K562 (cell line): Measurements from ENCODE around the gene TAOK2. TPM values are rescaled to one million over a fixed set of nuclear protein-coding genes. Genes with fewer than 3 reads are reported as not detected.

ENCODE experiments used
- BCL6 ChIP-seq: fragments of 250-450 bp; sonication (Bioruptor Pico); IDR thresholded peaks from 2 replicates; pipeline ENCODE4 v1.4.0; 2020
- CBFA2T2 ChIP-seq: fragments of 450-650 bp; conservative IDR thresholded peaks from 2 replicates; pipeline ENCODE4 v1.6.1; 2017; ENCODE audit warnings: mild to moderate bottlenecking
- ELF1 ChIP-seq: fragments of 200-800 bp; sonication (Bioruptor generic); IDR thresholded peaks from 2 replicates; pipeline ENCODE4 v1.6.1; 2016; ENCODE audit warnings: missing genetic modification characterization, missing compliant biosample characterization
- EP400 ChIP-seq: fragments of 450-650 bp; IDR thresholded peaks from 2 replicates; pipeline ENCODE4 v1.6.1; 2017; ENCODE audit warnings: antibody characterized with exemption, mild to moderate bottlenecking, moderate library complexity
- GABPB1 ChIP-seq: sonication (generic); formaldehyde crosslinking; IDR thresholded peaks from 2 replicates; pipeline ENCODE4 v1.8.0; 2022; ENCODE audit warnings: mild to moderate bottlenecking, missing genetic modification reagents
- HBP1 ChIP-seq: fragments of 450-650 bp; formaldehyde crosslinking; IDR thresholded peaks from 2 replicates; pipeline ENCODE4 v1.4.0; 2022; ENCODE audit warnings: missing genetic modification characterization
- HDAC8 ChIP-seq: fragments of 450-650 bp; IDR thresholded peaks from 2 replicates; pipeline ENCODE4 v1.6.1; 2016; ENCODE audit warnings: mild to moderate bottlenecking, missing genetic modification characterization, moderate library complexity, missing compliant biosample characterization
- HNRNPK ChIP-seq: fragments of 200-400 bp; formaldehyde crosslinking; IDR thresholded peaks from one replicate; pipeline ENCODE4 v1.6.1; 2018; ENCODE audit warnings: mild to moderate bottlenecking, low read depth, low read length; ENCODE audit not compliant: poor library complexity, severe bottlenecking
- HOMEZ ChIP-seq: fragments of 250-450 bp; sonication (Bioruptor Pico); IDR thresholded peaks from 2 replicates; pipeline ENCODE4 v1.4.0; 2020; ENCODE audit warnings: mild to moderate bottlenecking, moderate library complexity
- ILF3 ChIP-seq: fragments of 450-650 bp; IDR thresholded peaks from 2 replicates; pipeline ENCODE4 v1.6.1; 2018; ENCODE audit warnings: antibody characterized with exemption, mild to moderate bottlenecking, moderate library complexity, borderline replicate concordance
- NCOA4 ChIP-seq: fragments of 450-650 bp; IDR thresholded peaks from 2 replicates; pipeline ENCODE4 v1.6.1; 2018; ENCODE audit warnings: mild to moderate bottlenecking; ENCODE audit not compliant: partially characterized antibody
- NELFE ChIP-seq: IDR thresholded peaks from 2 replicates; pipeline ENCODE4 v1.6.1; 2011; ENCODE audit warnings: mild to moderate bottlenecking; ENCODE audit not compliant: insufficient read depth, insufficient read length
- NR2C2 ChIP-seq, 2 experiments: fragments of 200-800 bp in 1 of 2; sonication (Bioruptor generic) in 1 of 2; sonication (generic) in 1 of 2; formaldehyde crosslinking in 1 of 2; IDR thresholded peaks; 2 replicates each; pipeline versions ENCODE4 v1.6.1 to v1.8.0; 2016 to 2022; ENCODE audit warnings: mild to moderate bottlenecking in 1 of 2, missing compliant biosample characterization in 1 of 2, missing genetic modification characterization in 1 of 2, missing genetic modification reagents in 1 of 2
- POLR2AphosphoS2 ChIP-seq: IDR thresholded peaks from 2 replicates; pipeline ENCODE4 v1.6.1; 2012; ENCODE audit warnings: low read length, improper control_type of control experiment
- PTBP1 ChIP-seq: fragments of 200-400 bp; formaldehyde crosslinking; IDR thresholded peaks from 2 replicates; pipeline ENCODE4 v1.6.1; 2017; ENCODE audit warnings: low read depth, low read length
- RNF2 ChIP-seq: sonication (generic); IDR thresholded peaks from 2 replicates; pipeline ENCODE4 v1.6.1; 2016
- SNIP1 ChIP-seq: fragments of 450-650 bp; IDR thresholded peaks from 2 replicates; pipeline ENCODE4 v1.7.1; 2017; ENCODE audit warnings: low read depth, mild to moderate bottlenecking
- SNRNP70 ChIP-seq: fragments of 200-400 bp; formaldehyde crosslinking; optimal IDR thresholded peaks from 2 replicates; pipeline ENCODE3; 2017; ENCODE audit warnings: low read depth, low read length
- TEAD2 ChIP-seq: fragments of 450-650 bp; IDR thresholded peaks from 2 replicates; pipeline ENCODE4 v1.6.1; 2016; ENCODE audit warnings: missing genetic modification characterization, control low read depth, missing compliant biosample characterization
- ZBTB1 ChIP-seq: sonication (generic); formaldehyde crosslinking; IDR thresholded peaks from 2 replicates; pipeline ENCODE4 v1.8.1; 2023; ENCODE audit warnings: missing genetic modification reagents, low read depth, mild to moderate bottlenecking, borderline replicate concordance
- ZZZ3 ChIP-seq: fragments of 450-650 bp; IDR thresholded peaks from 2 replicates; pipeline ENCODE4 v1.6.1; 2016; ENCODE audit warnings: antibody characterized with exemption, mild to moderate bottlenecking, moderate library complexity
- polyA plus RNA-seq, 8 experiments: library from polyadenylated mRNA; depleted of rRNA in 4 of 8; stranded (reverse) in 5 of 8; unstranded in 3 of 8; fragments of >200 nt; fragmentation: Nextera tagmentation in 2 of 8; fragmentation: Illumina TruSeq in 1 of 8; extraction: Ambion mirVana in 2 of 8; extraction: Trizol in 1 of 8; gene quantifications; 2 replicates each; pipeline versions ENCODE4 v1.2.1 to v1.2.3, GENCODE V29; 2011 to 2014; ENCODE audit warnings: inconsistent platforms in 1 of 8, missing spikeins in 1 of 8
- total RNA-seq, 7 experiments: library from RNA; depleted of rRNA in 6 of 7; stranded (reverse); fragments of >200 nt in 6 of 7; fragmentation: Illumina TruSeq in 2 of 7; extraction: Trizol in 2 of 7; gene quantifications; 2 replicates each; pipeline versions ENCODE4 v1.2.1 to v1.2.3, GENCODE V29; 2011 to 2021; ENCODE audit warnings: low replicate concordance in 1 of 7
- TF ChIP-seq, protein P1 (sequence below): sonication (generic); formaldehyde crosslinking; IDR thresholded peaks from 2 replicates; pipeline ENCODE4 v1.8.1; 2022; ENCODE audit warnings: missing genetic modification reagents
- TF ChIP-seq, protein P2 (sequence below): fragments of 450-650 bp; IDR thresholded peaks from 2 replicates; pipeline ENCODE4 v1.6.1; 2016; ENCODE audit warnings: antibody characterized with exemption

The TAOK2 gene
- total and polyA plus RNA-seq, 9 of the 15 experiments (the other 6 are each of a cell fraction or from before 2014, with no cell fraction given), result 0.10 to 41.8 (median 13.7) TPM

GRCh38 chr16:29925781-29926710, 47.6 kb upstream of the TAOK2 start, which contains the start of gene KCTD13 (continued):
- TF ChIP-seq NR2C2 (CRISPR knock-in tag; IDR thresholded peaks at IDR 0.05) (0 out of 2 replicates have a peak, but pooled peaks have one; percentile 47), NR2C2 (tag; IDR thresholded peaks at IDR 0.05) (peak; percentile 35; the same call in 1 of the 2 replicates), ZZZ3 (no peak), ZBTB1 (CRISPR knock-in tag) (no peak), BCL6 (CRISPR knock-in tag) (no peak), ILF3 (no peak), POLR2AphosphoS2 (peak; percentile 64; the same call in 1 of the 2 replicates), NCOA4 (no peak), HBP1 (no peak), SNIP1 (no peak), EP400 (peak; percentile 69; the same call in 1 of the 2 replicates), TEAD2 (no peak), HNRNPK (no peak), HOMEZ (CRISPR knock-in tag) (no peak), ELF1 (peak; percentile 92), NELFE (no peak), CBFA2T2 (no peak), PTBP1 (no peak), HDAC8 (tag) (no peak; the same call in 1 of the 2 replicates), RNF2 (peak; percentile 61; the same call in 1 of the 2 replicates), GABPB1 (peak; percentile 65), SNRNP70 (peak; percentile 63)
- TF ChIP-seq, protein P1, sequence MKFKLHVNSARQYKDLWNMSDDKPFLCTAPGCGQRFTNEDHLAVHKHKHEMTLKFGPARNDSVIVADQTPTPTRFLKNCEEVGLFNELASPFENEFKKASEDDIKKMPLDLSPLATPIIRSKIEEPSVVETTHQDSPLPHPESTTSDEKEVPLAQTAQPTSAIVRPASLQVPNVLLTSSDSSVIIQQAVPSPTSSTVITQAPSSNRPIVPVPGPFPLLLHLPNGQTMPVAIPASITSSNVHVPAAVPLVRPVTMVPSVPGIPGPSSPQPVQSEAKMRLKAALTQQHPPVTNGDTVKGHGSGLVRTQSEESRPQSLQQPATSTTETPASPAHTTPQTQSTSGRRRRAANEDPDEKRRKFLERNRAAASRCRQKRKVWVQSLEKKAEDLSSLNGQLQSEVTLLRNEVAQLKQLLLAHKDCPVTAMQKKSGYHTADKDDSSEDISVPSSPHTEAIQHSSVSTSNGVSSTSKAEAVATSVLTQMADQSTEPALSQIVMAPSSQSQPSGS, result no peak
- TF ChIP-seq, protein P2, sequence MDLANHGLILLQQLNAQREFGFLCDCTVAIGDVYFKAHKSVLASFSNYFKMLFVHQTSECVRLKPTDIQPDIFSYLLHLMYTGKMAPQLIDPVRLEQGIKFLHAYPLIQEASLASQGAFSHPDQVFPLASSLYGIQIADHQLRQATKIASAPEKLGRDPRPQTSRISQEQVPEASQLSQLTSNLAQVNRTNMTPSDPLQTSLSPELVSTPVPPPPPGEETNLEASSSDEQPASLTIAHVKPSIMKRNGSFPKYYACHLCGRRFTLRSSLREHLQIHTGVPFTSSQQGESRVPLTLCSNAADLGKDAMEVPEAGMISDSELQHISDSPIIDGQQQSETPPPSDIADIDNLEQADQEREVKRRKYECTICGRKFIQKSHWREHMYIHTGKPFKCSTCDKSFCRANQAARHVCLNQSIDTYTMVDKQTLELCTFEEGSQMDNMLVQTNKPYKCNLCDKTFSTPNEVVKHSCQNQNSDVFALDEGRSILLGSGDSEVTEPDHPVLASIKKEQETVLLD, result peak; percentile 91
